GM12878 (cell line): ENCODE measurements around the gene TRMU.

ENCODE experiments used
- BCLAF1 ChIP-seq: fragments of 450-650 bp; IDR thresholded peaks from 2 replicates; pipeline ENCODE4 v1.6.1; 2017; ENCODE audit warnings: antibody characterized with exemption, mild to moderate bottlenecking, moderate library complexity
- CTCF ChIP-seq, 3 experiments: IDR thresholded peaks in 2 of 3; conservative IDR thresholded peaks in 1 of 3; 2 replicates each; pipeline ENCODE4 v1.5.1; 2011; ENCODE audit warnings: low read depth in 3 of 3, low read length in 3 of 3, mild to moderate bottlenecking in 3 of 3, control low read depth in 2 of 3, moderate library complexity in 2 of 3, inconsistent platforms in 1 of 3, mixed read lengths in 1 of 3; ENCODE audit not compliant: control insufficient read depth in 2 of 3, insufficient read depth in 1 of 3; ENCODE audit errors: extremely low read depth in 1 of 3
- EZH2 ChIP-seq: IDR thresholded peaks from 2 replicates; pipeline ENCODE4 v1.6.1; 2012; ENCODE audit warnings: low read depth, mild to moderate bottlenecking, control low read depth, inconsistent platforms, low read length, borderline replicate concordance; ENCODE audit not compliant: control insufficient read depth
- HDGF ChIP-seq: fragments of 450-650 bp; IDR thresholded peaks from 2 replicates; pipeline ENCODE4 v1.6.1; 2016; ENCODE audit warnings: antibody characterized with exemption
- JUNB ChIP-seq: IDR thresholded peaks from 2 replicates; pipeline ENCODE4 v1.6.1; 2016; ENCODE audit warnings: antibody characterized with exemption, mild to moderate bottlenecking
- PML ChIP-seq: IDR thresholded peaks from 2 replicates; pipeline ENCODE4 v1.6.1; 2012; ENCODE audit warnings: low read length, inconsistent platforms
- POLR2A ChIP-seq: IDR thresholded peaks from 2 replicates; pipeline ENCODE4 v1.6.1; 2011; ENCODE audit warnings: low read depth, mild to moderate bottlenecking, low read length
- SKIL ChIP-seq: fragments of 450-650 bp; IDR thresholded peaks from 2 replicates; pipeline ENCODE4 v1.6.1; 2017; ENCODE audit warnings: mild to moderate bottlenecking, low read depth, inconsistent platforms; ENCODE audit not compliant: poor library complexity, severe bottlenecking
- SPI1 ChIP-seq: IDR thresholded peaks from 2 replicates; pipeline ENCODE4 v1.6.1; 2011; ENCODE audit warnings: low read depth, mild to moderate bottlenecking, low read length, moderate library complexity, borderline replicate concordance; ENCODE audit not compliant: insufficient read depth
- SREBF1 ChIP-seq: IDR thresholded peaks from 2 replicates; pipeline ENCODE4 v1.6.1; 2012; ENCODE audit warnings: mild to moderate bottlenecking, low read length
- TARDBP ChIP-seq: IDR thresholded peaks from 2 replicates; pipeline ENCODE4 v1.6.1; 2016; ENCODE audit warnings: borderline replicate concordance

- TF ChIP-seq JUNB (no peak), BCLAF1 (no peak), SKIL (no peak), HDGF (no peak), TARDBP (no peak), POLR2A (no peak), EZH2 (no peak), SREBF1 (no peak), CTCF (IDR thresholded peaks at IDR 0.05 in 2 of 3, conservative IDR thresholded peaks at IDR 0.05 in 1 of 3; ENCODE audit: control insufficient read depth in 2 of 3, extremely low read depth in 1 of 3, insufficient read depth in 1 of 3, low read depth in 3 of 3, low read length in 3 of 3) (no peak), PML (no peak), SPI1 (no peak)
These were observed 12.7 kb downstream of the TRMU start for GRCh38 chr22:46348099-46348695.
